Forelimb muscle (tissue), 1 donor: ENCODE results near the gene CAMTA1. TPM values are rescaled to one million over a fixed set of nuclear protein-coding genes. Genes with fewer than 3 reads are reported as not detected.

Source experiments
- DNase-seq: peaks from one replicate; pipeline ENCODE4 v3.0.0-alpha.2; 2013; ENCODE audit warnings: low read depth
- polyA plus RNA-seq: library from polyadenylated mRNA; unstranded; fragments of 120-200 nt; gene quantifications from one replicate; pipeline ENCODE4 v1.2.1, GENCODE V29; 2013; ENCODE audit not compliant: insufficient read length

The CAMTA1 gene
- polyA plus RNA-seq, 1 donor, result 43.5 TPM

DNA sequence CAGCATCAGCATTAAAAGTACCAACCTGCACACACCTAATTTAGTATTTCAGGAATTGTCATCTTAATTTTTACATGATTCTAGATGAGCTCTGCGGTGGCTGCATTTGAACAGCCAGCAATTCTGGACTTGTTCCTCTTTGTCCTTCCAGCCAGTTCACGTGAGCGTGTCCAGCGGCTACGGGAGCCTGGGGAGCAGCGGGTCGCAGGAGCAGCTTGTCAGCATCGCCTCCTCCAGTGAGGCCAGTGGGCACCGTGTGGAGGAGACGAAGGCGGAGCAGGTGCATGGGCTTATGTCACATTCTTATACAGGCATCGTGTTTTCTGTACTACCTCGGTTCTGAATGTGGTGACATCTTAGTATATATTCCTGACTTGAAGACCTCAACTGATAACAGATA, 1024.5 kb downstream of the CAMTA1 start:
- DNase-seq, result no peak

DNA sequence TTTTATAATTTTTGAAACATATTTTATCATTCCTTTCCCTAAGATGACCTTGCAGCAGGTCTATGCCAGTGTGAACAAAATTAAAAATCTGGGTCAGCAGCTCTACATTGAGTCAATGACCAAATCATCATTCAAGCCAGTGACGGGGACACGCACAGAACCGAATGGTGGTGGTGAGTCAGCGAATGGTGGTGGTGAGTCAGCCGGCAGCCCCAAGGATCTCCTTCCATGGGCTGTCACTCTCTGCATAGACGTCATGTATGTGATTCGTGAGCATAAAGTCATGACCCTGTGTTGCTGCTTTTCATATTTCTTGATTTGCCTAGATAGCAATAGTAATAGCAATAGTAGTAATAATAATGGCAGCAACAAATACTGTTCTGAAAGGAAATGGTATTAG, 1025.1 kb downstream of the CAMTA1 start:
- no peak for DNase-seq

DNA sequence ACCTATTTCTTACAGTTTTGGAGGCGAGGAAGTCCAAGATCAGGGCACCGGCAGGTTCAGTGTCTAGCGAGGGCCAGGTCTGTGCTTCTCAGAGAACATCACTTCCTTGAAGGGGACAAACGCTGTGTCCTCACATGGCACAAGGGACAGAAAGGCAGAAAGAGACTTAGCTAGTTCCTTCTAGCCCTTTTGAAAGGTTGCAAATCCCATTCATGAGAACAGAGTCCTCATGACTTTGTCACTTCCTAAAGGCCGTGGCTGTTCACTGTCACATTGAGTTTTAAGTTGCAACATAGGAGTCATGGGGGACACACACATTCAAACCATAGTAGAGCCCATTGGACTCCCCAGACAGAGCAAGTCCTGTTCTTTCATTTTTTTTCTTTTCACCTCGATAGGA, 1026.2 kb downstream of the CAMTA1 start:
- no peak for DNase-seq

DNA sequence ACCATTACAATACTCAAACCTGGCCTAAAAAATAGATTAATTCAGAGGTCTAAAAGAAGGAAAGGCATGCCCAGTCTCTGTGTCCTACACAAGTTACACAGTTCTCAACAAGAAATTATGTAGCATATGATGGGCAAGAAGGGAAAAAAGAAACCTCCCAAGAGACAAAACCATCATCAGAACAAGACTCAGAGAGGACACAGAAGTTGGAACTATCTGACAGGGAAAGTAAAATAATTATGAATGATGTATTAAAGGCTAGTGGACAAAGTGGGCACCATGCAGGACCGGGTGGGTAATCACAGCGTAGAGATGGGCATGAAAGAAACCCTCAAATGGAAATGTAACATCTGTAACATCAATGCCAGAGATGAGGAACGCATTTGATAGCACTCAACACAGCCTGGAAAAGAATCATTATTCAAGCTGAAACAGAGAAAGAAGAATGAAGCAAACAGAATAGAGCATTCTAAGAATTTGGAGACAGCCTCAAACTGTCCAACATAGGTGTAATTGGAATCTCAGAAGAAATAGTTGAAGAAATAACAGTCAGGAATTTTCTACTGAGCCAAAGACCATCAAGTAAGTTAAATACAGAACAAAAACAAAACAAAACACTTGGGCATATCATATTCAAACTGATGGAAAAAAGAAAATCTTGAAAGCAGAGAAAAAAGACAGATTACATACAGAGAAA, 1028.6 kb downstream of the CAMTA1 start:
- no peak for DNase-seq

Other genes with a start within 250 kb of the CAMTA1 start
- 13.6 TPM for gene NOL9, start 230.9 kb upstream of the CAMTA1 start, polyA plus RNA-seq
- 5.5 TPM for gene TAS1R1, start 230.1 kb upstream of the CAMTA1 start, polyA plus RNA-seq
- gene ZBTB48, start 205.5 kb upstream of the CAMTA1 start, polyA plus RNA-seq, result 23.8 TPM
- 41.1 TPM for gene KLHL21, start 182.6 kb upstream of the CAMTA1 start, polyA plus RNA-seq
- gene PHF13, start 171.7 kb upstream of the CAMTA1 start, polyA plus RNA-seq, result 18.4 TPM
- 16.8 TPM for gene THAP3, start 160.6 kb upstream of the CAMTA1 start, polyA plus RNA-seq
- 35.0 TPM for gene DNAJC11, start 83.6 kb upstream of the CAMTA1 start, polyA plus RNA-seq